ENCODE data around the gene GBF1. TPM values are rescaled to one million over a fixed set of nuclear protein-coding genes. Genes with fewer than 3 reads are reported as not detected.

The GBF1 gene
- total RNA-seq, 1 experiment from 2014 or later, result 28.3 TPM

- POLR2A ChIA-PET (ENCODE audit: unreplicated experiment), result no interaction called here
These were observed 67.4 kb downstream of the GBF1 start for GRCh38 chr10:102312683-102313082.

GRCh38 chr10:102313221-102313896 lies 68.0 kb downstream of the GBF1 start:
- no peak overlapping the region for H3K4me2 ChIP-seq
- no peaks in the 10 kb centered on the region for H3K9me2 ChIP-seq (ENCODE audit: insufficient read depth)
- no peak overlapping the region for H2AFZ ChIP-seq
- TF ChIP-seq, protein P1, sequence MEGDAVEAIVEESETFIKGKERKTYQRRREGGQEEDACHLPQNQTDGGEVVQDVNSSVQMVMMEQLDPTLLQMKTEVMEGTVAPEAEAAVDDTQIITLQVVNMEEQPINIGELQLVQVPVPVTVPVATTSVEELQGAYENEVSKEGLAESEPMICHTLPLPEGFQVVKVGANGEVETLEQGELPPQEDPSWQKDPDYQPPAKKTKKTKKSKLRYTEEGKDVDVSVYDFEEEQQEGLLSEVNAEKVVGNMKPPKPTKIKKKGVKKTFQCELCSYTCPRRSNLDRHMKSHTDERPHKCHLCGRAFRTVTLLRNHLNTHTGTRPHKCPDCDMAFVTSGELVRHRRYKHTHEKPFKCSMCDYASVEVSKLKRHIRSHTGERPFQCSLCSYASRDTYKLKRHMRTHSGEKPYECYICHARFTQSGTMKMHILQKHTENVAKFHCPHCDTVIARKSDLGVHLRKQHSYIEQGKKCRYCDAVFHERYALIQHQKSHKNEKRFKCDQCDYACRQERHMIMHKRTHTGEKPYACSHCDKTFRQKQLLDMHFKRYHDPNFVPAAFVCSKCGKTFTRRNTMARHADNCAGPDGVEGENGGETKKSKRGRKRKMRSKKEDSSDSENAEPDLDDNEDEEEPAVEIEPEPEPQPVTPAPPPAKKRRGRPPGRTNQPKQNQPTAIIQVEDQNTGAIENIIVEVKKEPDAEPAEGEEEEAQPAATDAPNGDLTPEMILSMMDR (conservative IDR thresholded peaks at IDR 0.05), result no peak
- TF ChIP-seq EZH2 (IDR thresholded peaks at IDR 0.05; ENCODE audit: low read depth), result no peak
- H4K20me1 ChIP-seq (ENCODE audit: insufficient read depth), result no peaks in the 10 kb centered on the region
- intact Hi-C loops (cut with micrococcal nuclease; ENCODE audit: unreplicated experiment), result no loop called here
- peaks cover 8% of the 10 kb centered on the region for H3F3A ChIP-seq (ENCODE audit: insufficient read depth, low read depth)
- DNase-seq, result no peak
- ChIA-PET POLR2A (ENCODE audit: unreplicated experiment) (no interaction called here), CTCF (interaction anchor here (0.5 to 0.9 kb wide), 2 partner anchors 27 to 144 kb away, joined by 3 to 4 read pairs; no protein-coding TSS in a partner anchor)
- no peak overlapping the region for H3K27ac ChIP-seq
- H3K36me3 ChIP-seq (ENCODE audit: low read depth), result no peaks in the 10 kb centered on the region
- BruUV-seq (replicated peaks), result no TSS peak
- H3K9me3 ChIP-seq (ENCODE audit: insufficient read depth, low read depth), result no peaks in the 10 kb centered on the region
- H3K4me3 ChIP-seq, result no peak overlapping the region
- peaks cover 19% of the 10 kb centered on the region; the same call in 1 of the 2 replicates for H3K79me2 ChIP-seq (ENCODE audit: low read depth)
- H3K4me1 ChIP-seq (replicated peaks; ENCODE audit: insufficient read depth), result peaks cover 22% of the 10 kb centered on the region
- no peaks in the 10 kb centered on the region for H3K27me3 ChIP-seq (ENCODE audit: insufficient read depth, low read depth)

More at GRCh38 chr10:102312683-102313082, 67.4 kb downstream of the GBF1 start:
- DNase-seq, result no peak
- Histone ChIP-seq H3K27ac (no peak overlapping the region), H2AFZ (no peak overlapping the region), H4K20me1 (ENCODE audit: insufficient read depth) (no peaks in the 10 kb centered on the region), H3K9me2 (ENCODE audit: insufficient read depth) (no peaks in the 10 kb centered on the region), H3K9me3 (ENCODE audit: insufficient read depth, low read depth) (no peaks in the 10 kb centered on the region), H3F3A (ENCODE audit: insufficient read depth, low read depth) (peaks cover 8% of the 10 kb centered on the region), H3K27me3 (ENCODE audit: insufficient read depth, low read depth) (no peaks in the 10 kb centered on the region), H3K79me2 (ENCODE audit: low read depth) (peaks cover 22% of the 10 kb centered on the region; the same call in 1 of the 2 replicates), H3K4me2 (no peak overlapping the region), H3K4me1 (replicated peaks; ENCODE audit: insufficient read depth) (peaks cover 22% of the 10 kb centered on the region), H3K36me3 (ENCODE audit: low read depth) (no peaks in the 10 kb centered on the region), H3K4me3 (no peak overlapping the region)
- no TSS peak for BruUV-seq (replicated peaks)
- CTCF ChIA-PET, result interaction anchor here (0.9 kb wide), 1 partner anchor 143 kb away, joined by 3 read pairs; no protein-coding TSS in a partner anchor
- no peak for TF ChIP-seq EZH2 (IDR thresholded peaks at IDR 0.05; ENCODE audit: low read depth)
- TF ChIP-seq, protein P1 (conservative IDR thresholded peaks at IDR 0.05), result no peak
- intact Hi-C loops (cut with micrococcal nuclease; ENCODE audit: unreplicated experiment), result no loop called here

DNA sequence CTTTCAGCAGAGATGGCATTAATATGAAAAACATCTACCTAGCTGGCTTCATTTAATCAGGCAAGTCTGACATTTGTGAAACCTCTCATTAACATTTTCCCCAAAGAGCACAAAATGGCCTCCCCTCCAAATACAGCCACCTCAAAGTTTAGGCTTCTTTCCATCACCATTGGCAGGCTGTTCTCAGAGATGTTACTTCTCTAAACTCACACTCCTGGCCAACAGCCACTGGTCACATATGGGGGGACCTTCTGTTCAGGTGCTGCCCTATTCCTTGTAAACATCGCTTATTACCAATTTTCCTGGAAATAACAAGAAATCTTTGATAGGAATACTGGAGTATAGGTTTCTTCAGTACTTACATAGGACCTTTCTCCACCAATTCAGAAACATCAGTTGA lies 69.5 kb downstream of the GBF1 start:
- ChIA-PET CTCF (no interaction called here), POLR2A (ENCODE audit: unreplicated experiment) (no interaction called here)
- Histone ChIP-seq H3K4me1 (replicated peaks; ENCODE audit: insufficient read depth) (peaks cover 19% of the 10 kb centered on the region), H3K27ac (no peak overlapping the region), H3K79me2 (ENCODE audit: low read depth) (peaks cover 15% of the 10 kb centered on the region; the same call in 1 of the 2 replicates), H2AFZ (no peak overlapping the region), H3K9me2 (ENCODE audit: insufficient read depth) (no peaks in the 10 kb centered on the region), H3F3A (ENCODE audit: insufficient read depth, low read depth) (peaks cover 7% of the 10 kb centered on the region), H3K36me3 (ENCODE audit: low read depth) (no peaks in the 10 kb centered on the region), H3K9me3 (ENCODE audit: insufficient read depth, low read depth) (no peaks in the 10 kb centered on the region), H3K27me3 (ENCODE audit: insufficient read depth, low read depth) (no peaks in the 10 kb centered on the region), H4K20me1 (ENCODE audit: insufficient read depth) (no peaks in the 10 kb centered on the region), H3K4me2 (no peak overlapping the region), H3K4me3 (no peak overlapping the region)
- TF ChIP-seq, protein P1 (conservative IDR thresholded peaks at IDR 0.05), result no peak
- no peak for TF ChIP-seq EZH2 (IDR thresholded peaks at IDR 0.05; ENCODE audit: low read depth)
- DNase-seq, result no peak
- no TSS peak for BruUV-seq (replicated peaks)
- intact Hi-C loops (cut with micrococcal nuclease; ENCODE audit: unreplicated experiment), result no loop called here
